ENCODE measurements around the gene IQGAP2. TPM values are rescaled to one million over a fixed set of nuclear protein-coding genes. Genes with fewer than 3 reads are reported as not detected.

The IQGAP2 gene
- total RNA-seq, 4 donors from 2014 or later, result 22.6 to 63.9 (median 28.3) TPM

DNA sequence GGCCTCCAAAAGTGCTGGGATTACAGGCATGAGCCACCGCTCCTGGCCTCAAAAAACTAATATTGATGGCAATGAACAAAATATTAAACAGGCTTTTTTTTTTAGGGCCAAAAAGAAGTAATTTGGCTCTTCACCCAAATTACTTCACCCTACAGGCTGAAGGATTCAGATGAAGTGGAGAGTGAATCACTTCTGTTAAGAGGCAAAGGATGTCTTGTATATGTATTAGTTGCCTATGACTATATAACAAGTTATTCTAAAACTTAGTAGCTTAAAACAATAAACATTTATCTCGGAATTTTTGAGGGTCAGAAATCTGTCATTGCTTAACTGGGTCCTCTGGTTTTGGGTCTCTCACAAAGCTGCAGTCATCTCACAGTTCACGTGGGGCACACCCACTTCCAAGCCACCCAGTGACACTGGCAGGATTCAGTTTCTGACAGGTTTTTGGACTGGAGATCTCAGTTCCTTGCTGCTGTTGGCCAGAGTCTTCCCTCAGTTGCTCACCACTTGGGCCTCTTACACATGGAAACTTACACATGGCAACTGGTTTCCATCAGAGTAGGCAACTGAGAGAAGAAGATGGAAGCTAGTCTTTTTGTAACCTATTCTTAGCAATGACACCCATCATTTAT, 66.7 kb downstream of the IQGAP2 start:
- TF ChIP-seq, protein P1, sequence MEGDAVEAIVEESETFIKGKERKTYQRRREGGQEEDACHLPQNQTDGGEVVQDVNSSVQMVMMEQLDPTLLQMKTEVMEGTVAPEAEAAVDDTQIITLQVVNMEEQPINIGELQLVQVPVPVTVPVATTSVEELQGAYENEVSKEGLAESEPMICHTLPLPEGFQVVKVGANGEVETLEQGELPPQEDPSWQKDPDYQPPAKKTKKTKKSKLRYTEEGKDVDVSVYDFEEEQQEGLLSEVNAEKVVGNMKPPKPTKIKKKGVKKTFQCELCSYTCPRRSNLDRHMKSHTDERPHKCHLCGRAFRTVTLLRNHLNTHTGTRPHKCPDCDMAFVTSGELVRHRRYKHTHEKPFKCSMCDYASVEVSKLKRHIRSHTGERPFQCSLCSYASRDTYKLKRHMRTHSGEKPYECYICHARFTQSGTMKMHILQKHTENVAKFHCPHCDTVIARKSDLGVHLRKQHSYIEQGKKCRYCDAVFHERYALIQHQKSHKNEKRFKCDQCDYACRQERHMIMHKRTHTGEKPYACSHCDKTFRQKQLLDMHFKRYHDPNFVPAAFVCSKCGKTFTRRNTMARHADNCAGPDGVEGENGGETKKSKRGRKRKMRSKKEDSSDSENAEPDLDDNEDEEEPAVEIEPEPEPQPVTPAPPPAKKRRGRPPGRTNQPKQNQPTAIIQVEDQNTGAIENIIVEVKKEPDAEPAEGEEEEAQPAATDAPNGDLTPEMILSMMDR (IDR thresholded peaks at IDR 0.05), result no peak
- DNase-seq (ENCODE audit: low spot score) (no peak), ATAC-seq (ENCODE audit: low FRiP score) (no peak)

DNA sequence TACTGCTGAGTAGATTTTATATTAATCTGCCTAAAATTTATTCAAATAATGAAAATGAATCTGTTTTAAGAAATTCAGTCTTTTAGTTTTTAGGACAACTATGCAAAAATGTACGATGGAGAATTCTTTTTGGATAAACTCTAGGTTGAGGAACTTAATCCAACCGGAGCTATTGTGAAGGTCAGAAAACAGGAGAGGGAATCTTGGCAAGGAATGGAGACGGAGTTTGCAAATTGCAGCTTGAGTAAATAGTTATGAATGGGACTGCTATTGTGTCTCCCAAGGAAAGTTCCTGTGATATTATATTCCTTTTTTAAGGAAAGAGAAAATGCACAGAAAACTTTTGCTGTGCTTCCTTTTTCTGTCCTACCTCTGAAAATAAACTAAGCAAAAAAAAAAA, 67.9 kb downstream of the IQGAP2 start:
- TF ChIP-seq, protein P1 (IDR thresholded peaks at IDR 0.05), result no peak
- no peak for DNase-seq (ENCODE audit: low spot score)
- ATAC-seq (ENCODE audit: low FRiP score), result no peak

DNA sequence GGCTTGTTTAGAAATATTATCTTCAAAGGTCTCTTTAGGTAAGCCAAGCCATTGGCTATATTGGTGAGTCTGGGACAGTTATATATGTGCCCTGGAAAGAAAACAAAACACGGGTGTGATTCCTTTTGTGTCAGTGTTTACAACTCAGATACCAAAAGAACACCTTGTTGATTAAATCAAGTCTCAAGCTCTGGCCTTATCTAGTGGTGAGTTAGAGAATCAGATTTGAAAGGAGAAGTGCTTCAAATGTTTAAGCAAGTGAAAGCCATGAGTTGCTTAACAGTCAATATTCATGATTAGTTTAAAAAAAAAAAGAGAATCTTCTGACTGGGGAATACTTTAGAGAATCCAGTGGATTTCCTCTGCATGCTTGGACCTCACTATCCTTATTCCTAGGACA, 68.3 kb downstream of the IQGAP2 start:
- TF ChIP-seq, protein P1 (IDR thresholded peaks at IDR 0.05), result no peak
- DNase-seq (ENCODE audit: low spot score) (no peak), ATAC-seq (ENCODE audit: low FRiP score) (no peak)

DNA sequence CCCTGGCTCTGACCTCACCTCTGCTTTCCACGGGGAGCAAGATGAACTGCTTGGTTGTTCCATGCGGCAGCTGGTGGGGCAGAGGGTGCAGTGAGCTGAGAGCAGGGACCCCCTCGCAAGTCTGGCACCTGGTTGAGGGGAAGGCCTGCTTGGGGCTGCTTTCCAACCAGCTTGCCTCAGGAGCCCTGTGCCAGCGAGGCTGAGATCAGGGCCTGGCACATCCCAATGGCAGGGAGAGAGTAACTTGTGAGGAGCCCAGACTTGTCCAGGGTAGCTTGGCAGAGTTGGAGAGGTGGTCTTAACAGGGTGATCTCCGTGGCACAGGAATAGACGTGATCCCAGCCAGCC, 68.9 kb downstream of the IQGAP2 start:
- no peak for DNase-seq (ENCODE audit: low spot score)
- TF ChIP-seq, protein P1 (IDR thresholded peaks at IDR 0.05), result no peak
- ATAC-seq (ENCODE audit: low FRiP score), result no peak

DNA sequence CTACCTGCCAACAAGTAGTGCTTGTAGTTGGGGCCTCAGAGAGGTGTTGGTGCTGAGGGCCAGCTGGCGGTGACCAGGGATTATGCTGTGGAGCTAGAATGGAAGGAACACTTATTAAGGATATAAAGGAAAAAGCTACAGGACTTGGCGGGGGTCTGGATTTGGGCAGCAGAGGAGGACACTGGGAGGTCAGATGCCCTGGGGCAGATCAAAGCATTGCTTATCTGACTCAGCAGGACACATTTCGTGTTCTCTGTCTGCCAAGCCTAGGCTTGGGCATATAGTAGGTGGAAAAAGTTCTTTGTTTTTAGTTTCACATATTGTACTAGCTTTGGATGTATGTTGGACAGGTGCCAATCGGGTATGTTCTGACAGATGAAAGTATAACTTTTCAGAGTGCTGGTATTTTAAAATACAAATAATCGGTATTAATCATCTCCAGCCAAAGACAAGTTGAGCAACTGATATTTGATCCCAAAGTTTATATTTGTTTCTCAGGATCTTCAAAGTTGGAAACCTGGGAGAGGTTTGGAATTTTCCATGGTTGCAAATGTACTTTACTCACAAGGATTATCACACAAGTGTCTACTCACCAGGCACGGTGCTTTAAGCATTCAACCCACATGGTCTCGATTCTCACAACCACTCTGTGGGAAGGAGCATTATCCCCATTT, 69.4 kb downstream of the IQGAP2 start:
- ATAC-seq (ENCODE audit: low FRiP score) (no peak), DNase-seq (ENCODE audit: low spot score) (no peak)
- TF ChIP-seq, protein P1 (IDR thresholded peaks at IDR 0.05), result no peak

DNA sequence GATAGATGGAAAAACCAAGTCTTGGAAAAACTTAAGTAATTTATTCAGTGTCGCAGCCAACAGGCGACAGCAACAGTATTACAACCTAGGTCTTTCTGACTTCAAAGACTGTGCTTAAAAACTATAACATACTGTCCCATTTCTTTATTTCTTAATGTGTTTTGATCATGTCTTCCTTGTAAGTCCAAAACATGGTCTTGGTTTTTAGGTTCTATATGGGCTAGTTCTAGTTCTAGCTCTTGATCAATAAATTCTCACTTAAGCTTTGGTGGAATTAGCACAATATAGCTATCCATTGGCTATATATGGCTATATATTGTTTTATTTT, 69.9 kb downstream of the IQGAP2 start:
- TF ChIP-seq, protein P1 (IDR thresholded peaks at IDR 0.05), result no peak
- ATAC-seq (ENCODE audit: low FRiP score), result no peak
- no peak for DNase-seq (ENCODE audit: low spot score)

DNA sequence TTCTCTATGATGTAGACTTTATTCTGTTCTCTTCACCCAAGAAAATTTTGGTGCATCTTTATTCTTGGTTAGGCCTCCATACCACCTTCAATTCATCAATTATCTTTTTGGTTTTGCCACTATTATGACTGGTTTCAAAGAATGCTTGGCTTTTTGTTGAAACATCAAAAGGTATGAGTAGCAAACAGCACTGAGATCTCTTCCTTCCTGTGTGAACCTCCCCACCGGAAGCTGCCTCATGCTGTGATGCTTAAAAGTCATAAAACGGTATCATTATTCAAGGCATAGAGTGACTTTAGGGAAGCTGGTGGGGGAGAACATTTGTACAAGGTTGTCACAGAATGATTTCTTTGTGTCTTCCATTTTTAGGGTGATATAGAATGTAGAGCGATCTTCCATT, 70.6 kb downstream of the IQGAP2 start:
- TF ChIP-seq, protein P1 (IDR thresholded peaks at IDR 0.05), result no peak
- DNase-seq (ENCODE audit: low spot score) (no peak), ATAC-seq (ENCODE audit: low FRiP score) (no peak)

Data from omental fat pad (tissue), 4 donors.